Stimulated activated CD4-positive, alpha-beta T cell treated with anti-CD3 and anti-CD28 coated beads, Interleukin-12 subunit alpha, Interleukin-12 subunit beta, amount 100 ng/mL, for 24 hours (primary cell): ENCODE measurements around the gene VSIG10L.

ENCODE experiments used
- DNase-seq, 2 experiments: peaks; one replicate each; pipeline ENCODE4 v3.0.0-alpha.2; 2020; ENCODE audit warnings: low read depth in 2 of 2

The VSIG10L gene

DNA sequence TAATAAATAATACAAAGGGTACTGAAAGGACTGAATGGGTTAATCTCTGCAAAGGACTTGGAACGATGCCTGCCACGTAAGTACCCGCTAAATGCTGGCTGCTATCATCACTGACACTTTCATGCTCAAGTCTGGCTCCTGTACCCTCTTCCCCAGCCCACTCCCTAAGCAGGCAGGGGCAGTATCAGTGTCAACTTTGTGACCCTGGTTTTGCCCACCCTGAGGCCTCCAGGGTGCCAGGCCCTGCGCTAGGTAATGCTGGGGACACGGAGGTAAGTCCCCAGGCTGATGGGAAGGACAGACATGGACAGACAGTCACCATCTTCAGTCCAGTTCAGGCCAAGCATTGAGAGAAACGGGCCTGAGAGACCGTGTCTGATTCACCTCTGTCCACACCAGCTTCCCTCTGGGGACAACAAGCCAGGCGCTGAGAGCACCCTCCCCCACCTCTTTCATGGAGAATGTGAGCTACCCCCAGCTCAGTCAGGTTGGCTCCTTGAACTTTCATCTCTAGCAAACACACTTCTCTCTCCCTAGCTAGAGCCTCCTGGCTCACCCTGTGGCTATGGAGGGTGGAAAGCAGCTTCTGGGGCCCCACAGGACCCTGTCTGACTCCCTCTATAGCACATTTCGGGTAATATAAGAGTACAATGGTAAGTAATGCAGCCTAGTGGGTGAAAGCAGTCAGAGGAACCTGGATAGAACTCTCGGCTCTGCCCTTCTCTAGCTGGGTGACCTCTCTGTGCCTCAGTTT lies 23.4 kb upstream of the VSIG10L start:
- DNase-seq, result no peak

- DNase-seq, result no peak
These were observed 22.5 kb upstream of the VSIG10L start for GRCh38 chr19:51364200-51365106.

- no peak for DNase-seq
These were observed 19.3 kb upstream of the VSIG10L start for GRCh38 chr19:51361239-51361638.

- no peak for DNase-seq
These were observed 17.4 kb upstream of the VSIG10L start for GRCh38 chr19:51359294-51359693.

DNA sequence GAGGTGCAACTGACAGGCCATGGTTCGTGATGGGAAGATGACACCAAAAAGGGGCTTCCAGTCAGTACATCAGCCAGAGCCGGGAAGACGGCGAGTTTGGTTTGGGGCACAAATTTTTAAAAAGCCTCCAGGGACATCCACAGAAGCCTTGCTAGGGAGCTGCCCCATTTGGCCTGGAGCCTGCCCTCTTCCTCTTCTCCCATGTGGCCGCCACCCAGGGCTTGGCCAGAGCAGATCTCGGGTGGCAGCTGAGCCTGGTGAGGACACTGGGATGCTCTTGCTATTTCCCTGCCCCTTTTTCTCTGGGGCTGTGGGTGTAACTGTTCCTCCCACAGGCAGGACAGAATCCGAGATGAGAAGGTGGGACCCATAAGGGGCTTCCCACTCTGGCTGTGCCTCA lies 16.0 kb upstream of the VSIG10L start:
- no peak for DNase-seq

- no peak for DNase-seq
These were observed 14.3 kb upstream of the VSIG10L start for GRCh38 chr19:51356159-51356801.

DNA sequence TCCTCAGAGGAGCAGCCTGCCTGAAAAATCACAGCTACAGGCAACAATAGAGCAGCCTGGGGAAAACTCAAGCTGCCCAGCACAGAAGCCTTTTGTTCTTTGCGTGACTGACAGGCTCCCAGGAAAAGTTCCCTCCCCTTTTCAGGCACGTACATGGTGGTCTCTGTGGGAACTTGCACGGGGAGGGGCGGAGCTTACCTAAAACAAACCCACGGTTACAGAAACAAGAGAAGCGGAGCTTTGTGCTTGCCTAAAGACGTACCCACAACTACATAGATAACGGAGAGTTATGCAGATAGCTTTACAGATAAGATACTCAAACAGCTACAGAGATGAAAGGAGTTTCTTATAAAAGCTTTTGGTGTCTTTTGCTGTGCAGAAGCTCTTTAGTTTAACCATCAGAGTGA lies 12.8 kb upstream of the VSIG10L start:
- DNase-seq, result peak in 1 of 2 experiments; percentile 18

DNA sequence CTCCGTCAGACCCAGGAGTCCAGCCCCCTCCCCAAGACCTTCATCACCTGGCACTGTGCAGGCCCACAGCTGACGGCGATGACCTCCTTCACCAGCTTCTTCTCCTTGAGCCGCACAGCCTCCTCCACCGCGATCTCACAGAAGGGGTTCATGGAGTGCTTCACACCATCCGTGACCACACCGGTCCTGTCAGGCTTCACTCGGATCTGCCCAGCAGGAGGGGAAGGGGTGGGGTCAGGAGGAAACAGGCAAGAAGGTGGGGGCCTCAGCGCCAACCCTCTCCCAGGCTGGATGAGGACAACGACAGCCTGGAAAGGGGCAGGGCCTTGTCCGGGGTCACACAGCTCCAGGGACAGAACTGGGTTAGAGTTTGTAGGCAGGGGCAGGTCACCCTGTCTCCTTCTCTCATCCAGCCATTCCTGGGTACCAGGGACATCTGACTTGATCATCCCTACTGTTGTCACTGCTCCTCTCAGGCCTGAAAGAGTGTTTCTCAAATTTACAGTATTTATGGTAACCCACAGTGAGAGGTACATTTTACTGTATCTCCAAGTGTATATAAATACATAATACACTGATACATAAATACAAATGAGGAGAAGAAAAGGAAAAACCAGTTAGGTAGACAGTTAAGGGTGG lies 12.3 kb upstream of the VSIG10L start:
- DNase-seq, result no peak

DNA sequence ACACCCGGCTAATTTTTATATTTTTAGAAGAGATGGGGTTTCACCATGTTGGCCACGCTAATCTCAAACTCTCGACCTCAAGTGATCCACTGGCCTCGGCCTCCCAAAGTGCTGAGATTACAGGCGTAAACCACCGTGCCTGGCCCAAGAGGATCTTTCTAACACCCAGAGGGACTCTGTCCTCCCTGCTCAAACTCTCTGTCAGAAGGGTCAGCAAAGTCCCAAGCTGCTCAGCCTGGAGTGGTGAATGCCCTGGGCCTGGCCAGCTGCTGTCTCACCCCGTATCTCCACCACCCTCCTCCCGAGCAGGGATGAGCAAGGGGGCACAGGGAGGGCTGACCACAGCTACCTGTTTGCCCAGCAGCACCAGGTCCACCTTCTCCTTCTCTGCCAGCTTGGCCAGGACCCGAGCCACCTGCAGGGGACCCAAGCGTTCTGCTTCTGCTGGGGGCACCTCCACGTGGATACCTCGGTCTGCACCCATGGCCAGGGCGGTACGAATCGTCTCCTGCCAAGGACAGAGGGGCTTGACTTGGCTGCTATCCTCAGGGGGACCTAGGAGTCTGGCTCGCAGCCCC lies 10.9 kb upstream of the VSIG10L start:
- no peak for DNase-seq

DNA sequence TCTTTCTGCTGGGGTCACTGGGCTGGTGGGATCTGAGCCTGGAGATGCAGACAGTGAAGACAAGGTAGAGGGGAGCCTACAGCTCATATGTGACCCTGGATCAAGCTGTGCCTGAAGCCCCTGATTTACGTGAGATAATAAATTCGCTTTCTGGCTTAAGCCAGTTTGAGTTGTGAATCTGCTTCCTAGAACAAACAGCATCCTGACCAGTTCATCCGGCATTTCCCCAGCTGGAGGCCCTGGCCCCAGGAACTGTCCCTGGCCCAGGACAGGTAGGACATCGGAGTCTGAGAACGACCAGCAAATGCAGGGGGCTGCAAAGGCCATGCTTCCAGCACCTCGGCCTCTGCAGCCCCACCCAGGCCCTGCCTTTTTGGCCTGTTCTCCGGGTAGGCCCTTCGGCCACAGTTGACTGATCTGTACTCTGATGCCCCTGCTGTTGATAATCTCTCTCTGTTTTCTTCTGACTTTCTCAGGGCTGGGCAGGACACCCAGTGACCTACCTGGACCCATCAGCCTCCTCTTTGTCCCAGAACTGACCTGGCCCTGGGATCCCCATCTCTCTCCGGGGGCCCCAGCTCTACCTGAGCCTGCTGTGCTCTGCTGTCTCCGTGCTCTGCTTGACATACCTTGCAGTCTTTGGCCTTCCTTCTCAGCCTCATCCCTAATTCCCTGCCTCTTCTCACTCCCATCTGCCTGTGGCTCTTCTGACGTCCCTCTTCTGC lies 9.5 kb upstream of the VSIG10L start:
- no peak for DNase-seq

DNA sequence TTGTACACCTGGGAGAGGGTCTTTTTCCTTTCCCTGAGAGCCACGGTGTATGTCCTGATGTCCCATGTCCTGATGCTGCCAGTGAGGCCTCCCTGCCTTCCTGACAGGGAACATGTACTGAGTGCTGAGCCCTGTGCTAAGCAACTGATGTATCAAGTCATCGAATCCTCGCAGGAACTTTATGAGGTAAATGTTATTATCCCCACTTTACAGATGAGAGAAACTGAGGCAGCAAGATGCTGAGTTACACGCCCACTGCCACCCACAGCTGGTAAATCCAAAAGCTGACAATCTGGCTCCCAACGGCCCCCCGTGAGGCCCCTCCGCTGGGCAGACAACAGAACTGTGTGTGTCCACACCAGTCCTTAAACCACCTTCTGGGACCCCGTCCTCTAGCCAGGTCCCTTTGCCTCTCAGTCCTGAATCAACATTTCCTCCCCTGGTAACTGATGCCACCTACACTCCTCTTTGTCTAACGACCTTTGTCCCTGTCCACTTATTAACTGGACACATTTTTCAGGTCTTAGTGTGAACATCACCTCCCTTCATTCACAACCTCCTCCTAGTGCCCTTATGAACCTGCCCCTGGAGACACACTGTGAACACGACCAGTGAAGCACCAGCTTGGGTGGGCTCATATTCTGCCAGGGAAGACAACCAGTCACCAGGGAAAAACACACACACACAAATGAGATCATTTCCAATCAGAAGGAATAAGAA lies 5.4 kb upstream of the VSIG10L start:
- DNase-seq, result no peak

DNA sequence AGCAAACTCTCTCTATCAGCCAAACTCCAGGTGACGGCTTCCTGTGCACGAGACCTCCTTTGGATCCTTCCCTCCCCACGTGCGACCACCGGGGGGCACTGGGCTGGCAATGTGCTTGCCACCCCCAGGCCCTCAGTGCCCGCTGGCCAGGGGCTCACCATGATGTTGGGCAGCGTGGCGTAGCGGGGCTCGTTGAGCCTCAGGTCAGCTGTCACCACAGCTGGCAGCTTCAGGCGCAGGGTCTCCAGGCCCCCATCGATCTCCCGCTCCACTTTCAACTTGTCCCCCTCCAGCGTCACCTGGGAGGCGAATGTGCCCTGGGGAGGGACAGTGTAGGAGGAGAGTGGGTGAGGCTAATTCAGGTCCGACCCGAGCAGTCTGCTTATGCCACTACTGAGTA lies 4.8 kb upstream of the VSIG10L start:
- no peak for DNase-seq

GRCh38 chr19:51345076-51345620 lies 3.2 kb upstream of the VSIG10L start:
- no peak for DNase-seq

DNA sequence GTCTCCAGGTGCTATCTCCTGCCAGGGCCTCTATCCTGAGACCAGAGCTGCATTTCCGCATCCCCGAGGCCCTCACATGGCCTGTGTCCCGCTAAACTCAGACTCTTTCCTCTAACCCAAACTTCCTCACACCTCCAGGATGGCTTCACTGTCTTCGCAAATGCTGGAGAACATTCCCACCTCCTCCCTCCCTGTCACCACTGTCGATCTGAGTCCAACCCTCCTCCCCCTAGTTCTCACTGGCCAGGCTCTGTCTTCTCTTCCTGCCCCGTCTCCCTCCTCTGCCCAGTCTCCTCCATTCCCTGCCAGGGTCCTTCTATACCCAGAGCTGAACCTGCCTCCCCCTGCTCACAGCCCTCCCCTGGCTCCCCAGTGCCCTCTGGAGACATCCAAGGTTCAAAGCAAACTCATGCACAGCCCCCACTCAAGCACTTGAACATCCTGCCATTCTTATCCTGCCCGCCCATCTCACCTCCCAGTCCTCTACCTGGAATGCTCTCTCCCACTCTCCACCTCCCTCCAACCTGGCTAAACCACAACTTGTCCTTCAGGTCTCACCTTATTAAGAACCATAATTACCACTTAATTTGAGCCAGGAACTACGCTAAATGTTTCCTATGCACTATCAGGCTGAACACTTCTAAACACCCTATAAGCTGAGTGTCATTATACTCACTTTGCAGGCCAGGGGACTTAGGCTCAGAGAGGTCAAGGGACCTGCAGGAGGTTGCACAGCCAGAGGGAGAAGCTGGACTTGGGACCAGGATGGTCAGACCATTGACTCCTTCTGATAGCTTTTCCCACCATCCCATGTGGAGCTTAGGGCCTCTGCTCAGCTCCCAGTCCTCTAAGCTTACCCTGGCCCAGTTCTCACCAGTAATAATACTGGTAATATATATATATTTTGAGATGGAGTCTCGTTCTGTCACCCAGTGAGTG lies 961 bp upstream of the VSIG10L start:
- DNase-seq, result no peak

- no peak for DNase-seq
These were observed 873 bp downstream of the VSIG10L start for GRCh38 chr19:51341066-51341465.

DNA sequence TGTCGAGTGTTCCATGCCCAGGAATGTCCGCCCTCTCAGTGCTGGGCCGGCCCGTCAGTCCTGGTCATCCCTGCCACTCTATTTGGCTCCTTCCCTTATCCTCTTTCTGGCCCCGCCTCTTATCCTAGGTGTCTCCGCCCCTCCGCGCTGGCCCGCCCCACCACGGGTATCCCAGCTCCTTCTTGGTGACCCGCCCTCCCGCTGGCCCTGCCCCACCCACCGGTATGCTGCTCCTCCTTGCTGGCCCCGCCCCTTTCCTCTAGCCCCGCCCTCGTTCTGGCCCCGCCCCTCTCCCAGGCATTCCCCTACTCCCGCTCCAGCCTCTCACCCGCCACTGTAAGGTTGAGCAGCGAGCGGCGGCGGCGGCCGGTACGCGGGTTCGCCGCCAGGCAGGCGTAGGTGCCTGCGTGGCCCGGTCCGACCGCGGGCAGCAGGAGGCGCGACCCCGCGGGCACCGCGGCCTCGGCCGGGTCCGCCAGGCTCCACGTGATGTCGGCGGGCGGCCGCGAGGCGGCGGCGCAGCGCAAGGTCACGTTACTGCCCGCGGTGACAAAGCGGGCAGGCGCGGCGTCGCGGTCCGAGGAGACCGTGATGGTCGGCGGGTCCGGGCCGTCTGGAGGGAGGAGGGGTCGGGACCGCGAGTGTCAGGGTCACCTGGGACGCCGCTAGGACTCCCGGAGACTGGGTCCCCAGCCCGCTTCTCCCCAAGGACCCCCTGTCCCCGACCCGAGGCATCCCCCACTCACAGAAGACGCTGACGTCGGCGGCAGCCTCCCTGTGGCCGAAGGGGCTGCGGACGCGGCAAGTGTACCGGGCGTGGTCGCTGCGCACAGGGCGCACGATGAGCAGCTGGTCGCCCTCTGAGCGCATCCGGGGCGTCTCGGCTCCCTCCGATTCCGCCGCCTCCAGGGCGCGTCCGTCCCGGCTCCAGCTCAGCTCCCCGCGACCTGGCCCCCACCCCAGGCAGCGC lies 2.0 kb downstream of the VSIG10L start:
- peak; percentile 91 to 98 for DNase-seq

- DNase-seq, result no peak
These were observed 2.6 kb downstream of the VSIG10L start for GRCh38 chr19:51339313-51339686.
